Kidney tubule cell (primary cell): ENCODE data around the gene PAK3.

ENCODE experiments used
- DNase-seq: peaks from one replicate; pipeline ENCODE4 v3.0.0-alpha.2; 2018; ENCODE audit warnings: low spot score

The PAK3 gene

DNA sequence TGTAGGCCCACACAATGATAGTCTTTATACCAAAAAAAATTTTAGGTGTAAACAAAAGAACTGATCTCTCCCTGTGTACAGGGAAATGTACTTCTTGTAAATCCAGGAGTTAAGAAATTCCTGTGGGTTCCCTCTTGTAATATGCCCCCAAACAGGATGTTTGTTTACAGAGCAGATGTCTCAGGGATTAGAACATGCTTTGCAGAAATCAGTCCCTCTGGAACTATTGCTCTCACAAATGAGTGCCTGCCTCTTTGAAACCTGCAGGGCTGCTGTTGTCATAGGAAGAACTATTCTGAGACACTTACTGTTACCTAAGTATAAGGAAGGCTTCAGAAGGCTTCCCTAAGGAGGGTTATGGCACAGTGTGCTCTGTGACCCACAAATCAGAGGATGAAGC, 35.6 kb downstream of the PAK3 start:
- peak; percentile 33 for DNase-seq

DNA sequence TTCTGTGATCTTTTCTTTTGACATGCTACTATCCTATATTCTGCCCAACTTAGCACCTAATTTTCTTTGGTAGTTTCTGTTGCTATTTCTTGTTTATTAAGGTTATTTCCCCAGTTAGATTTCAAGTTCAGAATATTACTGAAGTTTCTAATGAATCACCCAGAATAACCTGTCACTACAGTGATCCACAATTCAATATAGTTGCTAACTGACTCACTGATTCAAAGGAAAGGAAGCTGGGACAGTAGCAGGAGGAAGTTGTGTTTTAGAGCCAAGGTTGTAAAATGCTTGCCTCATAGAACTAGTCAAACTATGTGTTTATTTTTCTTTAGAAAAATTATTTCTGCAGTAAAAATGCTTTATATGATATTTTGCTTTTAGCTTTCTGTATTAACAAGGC, 37.4 kb downstream of the PAK3 start:
- peak; percentile 46 for DNase-seq

DNA sequence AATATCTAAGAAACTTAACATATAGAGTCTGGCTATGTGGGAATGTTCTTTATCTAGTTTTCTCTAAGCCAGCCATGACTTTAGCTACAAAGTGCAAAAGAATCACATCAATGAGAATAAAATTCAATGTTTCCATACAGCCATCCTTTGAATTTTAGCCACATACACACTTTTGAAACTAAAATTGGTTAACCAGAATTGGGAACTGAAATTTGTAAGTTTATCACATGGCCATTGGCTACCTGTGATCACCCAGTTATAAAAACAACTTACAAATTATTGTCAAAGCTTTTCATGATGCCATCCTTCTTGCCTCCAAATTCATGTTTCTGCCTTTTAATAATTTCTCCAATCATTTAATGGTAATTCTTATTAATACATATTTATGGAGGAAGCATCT, 49.9 kb downstream of the PAK3 start:
- no peak for DNase-seq

DNA sequence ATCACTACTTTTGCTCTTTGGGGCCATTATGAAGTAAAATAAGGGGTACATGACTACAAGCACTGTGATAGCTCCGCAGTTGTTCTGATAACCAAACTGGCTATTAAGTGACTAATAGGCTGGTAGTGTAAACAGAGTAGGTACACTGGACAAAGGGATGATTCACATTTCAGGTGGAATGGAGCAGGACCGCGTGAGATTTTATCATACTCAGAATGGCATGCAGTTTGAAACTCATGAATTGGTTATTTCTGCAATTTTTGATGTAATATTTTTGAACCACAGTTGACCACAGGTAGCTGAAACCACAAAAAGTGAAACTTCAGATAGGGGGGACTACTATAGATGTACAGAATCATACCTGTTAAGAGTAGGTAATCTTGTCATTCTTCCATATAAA, 55.8 kb downstream of the PAK3 start:
- DNase-seq: peak; percentile 61

DNA sequence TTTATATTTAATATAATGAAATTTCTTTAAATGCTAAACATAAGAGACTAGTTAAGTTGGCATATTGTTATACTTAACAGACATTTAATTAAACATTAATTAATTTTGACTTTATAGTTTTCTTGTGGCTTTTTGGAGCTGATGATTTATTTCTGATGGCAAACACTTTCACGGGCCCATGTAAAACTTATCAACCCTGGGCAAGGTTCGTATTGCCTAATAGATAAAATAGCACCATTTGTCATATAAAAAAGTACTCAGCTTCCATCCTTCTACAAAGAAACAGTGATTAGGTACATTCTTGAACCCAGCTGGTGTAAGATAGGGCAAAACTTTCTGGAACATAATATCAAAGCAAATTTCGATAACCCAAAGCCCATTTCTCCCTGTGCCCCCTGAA, 63.2 kb downstream of the PAK3 start:
- DNase-seq: no peak

DNA sequence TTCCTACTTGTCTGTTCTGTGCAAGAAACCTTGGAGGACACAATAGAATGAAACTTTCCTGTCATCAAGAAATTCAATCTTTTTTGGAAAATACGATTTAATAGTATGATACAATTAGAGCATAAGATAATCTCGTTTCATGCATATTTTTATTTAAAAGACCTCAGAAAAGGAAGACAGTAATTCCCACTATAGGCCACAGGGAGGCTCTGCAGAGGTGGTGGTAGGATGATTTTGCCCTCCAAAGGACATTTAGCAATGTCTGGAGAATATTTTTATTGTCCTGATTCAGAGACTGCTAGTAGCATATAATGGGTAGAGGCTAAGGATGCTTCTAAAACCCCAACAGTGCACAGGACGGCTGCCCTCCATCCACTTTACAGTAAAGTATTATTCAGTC, 68.7 kb downstream of the PAK3 start:
- peak; percentile 18 for DNase-seq

DNA sequence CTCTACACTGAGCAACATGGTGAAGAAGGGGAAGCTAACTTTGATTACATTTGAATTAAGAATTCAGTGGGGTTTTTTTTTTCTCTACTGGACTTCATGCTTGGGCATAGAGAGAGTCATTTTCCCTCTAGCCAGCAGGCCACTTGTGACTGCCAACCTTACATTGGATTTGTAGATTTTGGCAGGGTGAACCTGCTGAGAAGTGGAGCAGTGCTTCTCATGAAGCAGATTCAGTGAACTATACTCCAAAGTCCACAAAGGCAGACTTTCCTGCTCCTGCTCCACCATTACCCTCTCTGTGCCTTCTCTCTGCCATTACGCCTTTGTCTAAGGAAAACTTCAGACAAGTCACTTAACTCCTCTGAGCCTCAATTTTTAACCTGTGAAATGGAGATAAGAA, 69.9 kb downstream of the PAK3 start:
- no peak for DNase-seq

DNA sequence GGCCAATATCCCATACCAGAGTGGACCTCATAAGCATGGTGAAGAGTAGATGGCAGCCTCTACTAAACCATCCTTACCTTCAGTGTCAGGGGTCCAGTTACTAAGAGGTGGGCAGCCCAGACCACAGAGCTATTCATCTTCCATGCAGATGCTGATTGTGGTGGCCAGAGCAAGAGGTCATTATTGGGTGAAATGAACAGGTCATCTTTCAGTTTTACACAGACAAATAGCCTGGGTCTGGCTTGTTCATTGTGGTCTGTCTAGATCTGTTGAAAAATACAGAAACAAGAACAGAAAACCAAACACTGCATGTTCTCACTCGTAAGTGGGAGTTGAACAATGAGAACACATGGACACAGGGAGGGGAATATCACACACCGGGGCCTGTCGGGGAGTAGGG, 71.3 kb downstream of the PAK3 start:
- no peak for DNase-seq

DNA sequence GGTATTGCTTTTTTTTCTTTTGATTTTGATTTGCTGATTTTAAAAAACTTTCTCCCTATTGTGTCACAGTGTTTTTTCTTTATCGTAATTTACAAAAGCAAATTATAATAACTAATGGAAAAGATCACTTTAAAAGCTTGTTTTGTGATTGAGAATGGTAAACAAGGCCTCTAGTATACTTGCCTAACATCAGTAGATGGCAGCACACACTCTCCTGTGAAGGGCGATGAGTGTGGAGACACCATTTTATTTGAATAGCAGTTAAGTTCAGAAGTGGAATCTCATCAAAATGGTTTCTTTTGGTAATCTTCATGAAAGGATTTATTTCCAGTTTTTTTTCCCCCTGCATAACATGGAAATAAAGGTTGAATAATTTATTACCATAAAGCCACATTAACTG, 72.3 kb downstream of the PAK3 start:
- DNase-seq: peak; percentile 20

DNA sequence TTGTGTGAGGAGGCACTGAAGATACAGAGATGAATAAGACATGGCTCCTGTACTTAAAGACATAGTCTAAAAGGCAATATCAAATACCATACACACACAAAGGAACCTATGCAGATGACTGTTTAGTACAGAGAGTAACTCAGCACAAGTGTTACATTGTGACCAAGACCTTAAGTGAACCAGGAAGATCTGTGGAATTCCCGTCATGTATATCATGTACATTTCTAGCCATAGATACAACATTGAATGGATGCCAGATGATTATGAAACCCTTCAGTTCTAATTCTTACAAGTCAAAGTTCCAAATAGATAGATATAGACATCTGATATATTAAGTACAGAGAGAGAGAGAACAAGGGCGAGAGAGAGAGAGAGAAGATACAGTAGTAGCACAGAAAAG, 73.2 kb downstream of the PAK3 start:
- DNase-seq: no peak

DNA sequence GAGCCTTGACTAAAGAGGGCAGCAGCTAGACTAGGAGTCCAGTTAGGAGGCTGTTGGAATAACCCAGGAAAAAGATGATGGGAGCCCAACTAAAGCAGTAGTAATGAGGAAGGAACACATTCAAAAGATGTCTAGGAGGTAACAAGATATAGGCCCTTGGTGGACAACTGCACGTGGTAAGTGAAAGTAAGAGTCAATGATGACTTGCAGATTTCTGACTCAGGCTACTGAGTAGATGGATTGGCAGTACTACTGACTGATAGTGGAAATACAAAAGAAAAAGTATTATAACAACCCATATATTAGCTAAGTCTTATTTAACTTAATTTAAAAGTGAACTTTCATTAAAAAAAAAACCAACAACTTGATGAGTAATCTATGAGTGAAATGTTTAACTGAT, 74.0 kb downstream of the PAK3 start:
- DNase-seq: no peak

DNA sequence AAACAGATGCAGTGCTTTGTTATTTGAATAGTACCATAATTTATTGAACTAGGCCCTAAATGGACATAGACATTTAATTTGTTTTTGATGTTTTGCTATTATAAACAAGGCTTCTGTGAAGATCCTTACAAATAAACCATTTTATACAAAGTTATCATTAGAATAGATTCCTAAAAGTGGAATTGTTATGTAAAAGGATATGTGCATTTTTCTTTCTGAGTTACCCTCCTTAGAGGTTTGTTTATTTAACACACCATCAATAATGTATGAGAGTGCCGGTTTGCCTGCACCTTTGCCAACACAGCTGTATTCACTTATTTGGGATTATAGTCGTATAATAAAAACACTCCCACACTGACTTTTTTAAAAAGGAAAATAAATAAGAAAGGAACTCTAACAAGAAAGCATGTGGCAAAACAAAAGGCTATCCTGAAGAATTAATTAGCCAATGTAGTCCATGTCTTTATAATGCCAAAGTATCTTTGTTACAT, 84.8 kb downstream of the PAK3 start:
- no peak for DNase-seq

DNA sequence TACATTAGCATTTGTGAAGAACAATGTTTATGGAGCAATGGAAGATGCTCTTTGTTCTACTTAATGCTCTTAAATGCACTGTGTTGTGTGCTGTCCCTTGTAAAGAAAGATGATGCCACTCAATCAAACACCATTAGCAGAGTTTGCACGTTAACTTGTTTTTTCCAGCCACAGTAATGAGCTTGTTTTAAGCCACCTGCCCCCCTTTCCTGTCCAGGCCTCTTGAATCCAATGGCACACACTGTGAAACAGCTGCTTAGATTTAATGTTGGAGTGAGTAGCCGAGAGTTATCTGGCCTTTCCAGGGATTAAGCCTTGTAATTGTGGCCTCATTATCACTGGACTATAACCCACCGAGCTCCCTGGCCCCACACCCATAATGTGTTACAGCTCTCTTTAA, 86.0 kb downstream of the PAK3 start:
- DNase-seq: no peak

DNA sequence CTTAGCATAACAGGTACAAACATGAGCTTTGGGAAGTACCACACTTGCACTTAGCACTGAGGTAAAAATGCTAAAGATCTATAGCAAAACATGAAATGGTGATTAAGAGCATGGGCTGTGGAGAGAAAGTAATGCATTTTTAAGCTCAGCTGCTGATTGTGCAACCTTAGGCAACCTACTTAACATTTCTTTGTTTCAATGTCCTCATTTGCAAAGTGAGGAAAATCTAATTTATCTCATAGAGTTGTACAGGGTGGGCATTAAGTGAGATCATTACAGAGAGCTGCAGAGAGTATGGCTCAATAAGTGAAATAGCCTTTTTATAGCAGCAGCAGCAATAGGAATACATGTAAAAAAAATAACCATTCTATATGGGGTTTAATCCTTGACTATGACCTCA, 87.0 kb downstream of the PAK3 start:
- DNase-seq: no peak

DNA sequence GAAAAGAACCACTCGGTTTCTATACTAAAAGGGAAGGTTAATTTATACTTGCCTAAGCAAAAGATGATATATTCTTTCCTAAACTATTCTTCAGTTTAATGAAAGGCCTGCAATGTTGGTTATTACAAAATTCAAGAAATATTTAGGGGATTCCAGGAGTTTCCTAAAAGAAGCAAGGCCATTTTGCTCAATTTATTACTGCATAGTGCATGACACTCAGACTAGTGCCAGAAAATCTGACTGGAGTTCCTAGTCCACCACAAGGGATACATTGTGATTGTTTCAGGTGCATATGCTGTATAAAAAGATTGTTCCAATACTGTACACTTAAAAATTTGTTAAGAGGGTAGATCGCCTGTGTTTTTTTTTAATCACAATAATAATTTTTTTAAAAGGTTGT, 95.6 kb downstream of the PAK3 start:
- DNase-seq: no peak

DNA sequence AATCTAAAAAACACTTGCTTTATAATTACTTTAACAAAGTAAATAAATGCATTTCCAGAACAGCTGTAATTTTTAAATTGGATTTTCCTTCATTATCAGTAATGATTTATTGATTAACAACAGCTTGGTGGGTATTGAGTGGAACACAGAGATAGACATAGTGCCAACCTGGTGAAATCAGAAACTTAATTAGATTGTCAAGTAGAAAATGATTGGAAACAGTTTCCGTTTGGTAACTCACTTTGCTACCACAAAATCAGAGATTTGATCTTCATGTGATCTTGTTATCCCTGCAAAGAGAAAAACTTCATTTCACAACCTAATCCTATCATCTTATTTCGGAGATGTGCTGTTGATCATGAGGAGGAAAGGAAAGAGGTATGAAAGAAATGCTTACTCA, 103.5 kb downstream of the PAK3 start:
- no peak for DNase-seq

DNA sequence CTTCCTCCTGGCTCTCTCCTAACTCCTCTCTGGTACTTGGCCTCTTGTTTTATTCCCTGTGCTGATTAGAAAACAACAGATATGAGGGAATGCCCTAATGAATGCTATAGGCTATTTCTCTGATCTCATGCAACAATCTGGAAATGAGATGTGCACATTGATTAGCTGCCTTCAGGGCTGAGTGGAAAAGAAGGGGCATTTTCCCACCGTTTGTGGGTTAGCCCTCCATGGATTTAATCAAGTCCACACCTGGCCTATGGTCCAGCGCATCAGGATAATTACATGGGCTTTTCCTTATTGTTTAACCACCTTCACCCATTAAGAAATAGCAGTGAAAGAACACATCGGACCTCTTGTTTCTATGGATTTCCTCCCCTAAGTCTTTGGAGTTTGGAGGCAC, 104.3 kb downstream of the PAK3 start:
- no peak for DNase-seq

DNA sequence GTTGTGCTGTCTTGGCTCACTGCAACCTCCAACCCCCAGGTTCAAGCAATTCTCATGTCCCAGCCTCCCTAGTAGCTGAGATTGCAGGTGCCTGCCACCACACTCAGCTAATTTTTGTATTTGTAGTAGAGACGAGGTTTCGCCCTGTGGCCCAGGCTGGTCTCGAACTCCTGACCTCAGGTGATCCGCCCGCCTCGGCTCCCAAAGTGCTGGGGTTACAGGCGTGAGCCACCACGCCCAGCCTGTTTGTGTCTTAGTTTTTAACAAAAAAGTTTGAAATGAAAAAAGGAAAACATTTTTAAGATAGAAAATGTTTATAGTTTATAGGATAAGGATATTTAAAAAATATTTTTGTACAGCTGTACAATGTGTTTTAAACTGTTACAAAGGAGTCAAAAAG, 111.9 kb downstream of the PAK3 start:
- no peak for DNase-seq

DNA sequence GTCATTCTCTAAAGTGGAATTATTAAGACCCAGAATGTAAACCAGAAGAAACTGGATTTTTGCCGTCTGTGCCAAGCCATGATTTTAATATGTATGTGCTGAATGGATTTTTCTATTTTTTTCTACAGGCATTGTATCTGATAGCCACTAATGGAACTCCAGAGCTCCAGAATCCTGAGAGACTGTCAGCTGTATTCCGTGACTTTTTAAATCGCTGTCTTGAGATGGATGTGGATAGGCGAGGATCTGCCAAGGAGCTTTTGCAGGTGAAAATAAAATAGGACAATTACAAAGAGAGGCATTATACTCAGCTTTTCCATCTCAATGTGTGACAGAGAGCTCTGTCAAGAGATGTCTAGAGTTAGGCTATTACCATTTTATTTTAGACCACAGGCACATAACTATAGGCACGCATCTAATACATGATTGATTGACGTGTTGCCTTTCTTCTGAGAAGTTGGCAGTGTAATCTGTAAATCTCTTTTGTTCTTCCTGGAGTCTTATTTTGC, 120.4 kb downstream of the PAK3 start:
- no peak for DNase-seq

DNA sequence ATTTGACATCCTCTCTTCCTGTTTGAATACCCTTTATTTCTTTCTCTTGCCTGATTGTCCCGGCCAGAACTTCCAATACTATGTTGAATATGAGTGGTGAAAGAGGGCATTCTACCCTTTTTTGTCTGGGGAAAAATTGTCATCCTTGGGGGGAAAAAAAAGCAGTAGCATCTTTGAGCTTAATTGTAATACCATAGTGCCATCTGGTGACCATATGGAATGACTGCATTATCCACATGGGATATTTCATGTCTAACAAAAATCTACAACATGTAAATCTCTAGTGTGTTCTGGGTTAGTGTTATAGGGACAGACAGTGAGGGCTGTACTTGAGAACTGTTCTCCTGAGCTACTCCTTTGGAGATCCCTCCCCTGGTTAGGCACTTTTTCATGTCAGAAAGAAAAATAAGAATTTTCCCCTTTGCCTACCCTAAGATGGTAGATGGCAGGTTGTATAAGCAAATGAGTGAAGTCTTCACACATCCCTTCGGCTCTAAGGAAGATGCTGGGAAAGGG, 148.3 kb downstream of the PAK3 start:
- DNase-seq: peak; percentile 29

DNA sequence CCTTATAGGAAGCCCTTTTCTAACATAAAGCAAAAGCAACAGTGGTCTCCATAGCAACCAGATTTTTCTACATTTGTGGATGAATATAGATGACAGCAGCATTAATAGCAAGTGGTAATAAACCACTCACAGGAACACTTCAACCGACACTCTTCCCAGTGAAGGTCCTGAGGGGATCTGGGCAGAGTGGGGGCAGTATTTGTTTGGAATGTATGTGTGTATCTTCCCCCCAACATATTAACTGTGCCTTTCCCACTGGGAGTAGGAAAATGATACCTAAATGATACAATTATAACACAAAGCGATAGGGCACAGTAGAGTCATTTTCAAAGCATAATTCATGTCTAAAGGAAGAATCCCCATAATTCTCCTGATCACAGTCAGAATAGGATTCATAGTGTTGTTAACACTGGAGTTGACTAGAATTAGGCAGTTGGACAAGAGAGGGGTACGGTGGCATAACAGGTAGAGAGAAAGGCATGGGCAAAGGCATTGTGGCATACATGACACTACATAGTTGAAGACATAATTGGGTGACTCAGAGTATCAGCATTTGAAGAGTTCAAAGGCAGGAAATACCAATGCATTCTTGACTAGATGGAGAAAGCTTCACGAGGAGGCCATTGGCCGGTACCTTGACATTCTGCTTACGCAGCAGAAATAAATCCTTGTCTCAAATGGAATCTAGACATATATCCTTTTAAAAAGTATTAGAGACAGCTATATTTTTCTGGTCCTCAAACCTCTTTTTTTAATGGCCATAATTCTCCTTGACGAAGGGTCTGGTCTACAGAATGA, 159.1 kb downstream of the PAK3 start:
- peak; percentile 74 for DNase-seq

DNA sequence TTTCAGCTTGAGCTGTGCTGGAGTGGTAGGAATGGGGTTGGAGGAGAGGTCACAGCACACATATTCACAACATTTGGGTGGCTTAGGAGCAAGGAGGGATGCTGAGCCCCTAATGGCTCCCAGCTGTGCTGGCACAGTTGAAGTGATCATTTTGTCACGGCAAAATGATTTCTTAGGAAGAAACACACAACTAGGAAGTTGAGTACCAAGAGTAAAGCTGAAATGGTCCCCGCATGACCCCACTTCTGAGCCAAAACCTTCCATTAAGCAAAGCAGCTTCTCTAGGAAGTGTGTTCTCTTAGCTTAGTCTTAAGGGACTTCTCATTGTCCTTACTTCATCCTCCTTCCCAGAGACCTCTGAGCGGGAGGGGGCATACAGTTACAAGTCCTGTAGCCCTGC, 161.7 kb downstream of the PAK3 start:
- no peak for DNase-seq

DNA sequence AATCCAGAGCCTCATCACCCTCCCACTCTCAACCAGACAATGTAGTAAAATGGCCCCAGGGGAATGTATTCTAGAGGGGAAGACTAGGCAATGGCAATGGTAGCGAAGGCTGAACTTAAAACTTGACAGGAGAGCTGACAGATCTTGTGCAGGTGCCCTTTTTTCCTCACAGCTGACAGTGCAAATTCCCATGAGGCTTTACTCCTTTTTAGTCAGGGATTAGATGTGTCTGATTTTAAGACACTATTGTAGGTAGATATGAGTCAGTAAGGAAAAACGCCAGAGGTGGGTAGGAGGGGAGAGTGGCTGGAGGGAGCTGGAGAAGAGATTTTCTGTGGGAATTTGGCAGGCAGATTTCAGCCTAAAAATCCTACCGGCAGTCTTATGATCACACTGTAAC, 163.6 kb downstream of the PAK3 start:
- DNase-seq: no peak

DNA sequence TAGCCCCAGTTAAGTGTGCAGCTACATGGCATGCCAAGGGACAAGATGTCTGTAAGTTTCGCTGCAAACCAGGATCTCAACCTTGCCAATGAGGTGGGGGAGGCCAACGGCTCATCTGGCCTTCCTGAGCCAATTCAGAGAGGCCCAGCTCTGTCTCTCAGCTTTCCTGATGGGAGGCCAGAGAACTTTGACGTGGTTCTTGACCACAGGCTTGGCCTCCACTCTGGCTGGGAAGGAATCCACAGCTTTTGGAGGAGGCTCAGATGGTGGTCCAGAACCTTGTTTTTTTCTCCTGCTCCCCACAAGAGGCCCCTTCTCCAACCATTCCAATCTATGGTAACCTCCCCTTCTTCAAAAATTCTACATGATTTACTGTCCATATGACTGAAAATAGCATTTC, 164.5 kb downstream of the PAK3 start:
- DNase-seq: no peak
